ENCODE results near the gene PRRC2B. TPM values are rescaled to one million over a fixed set of nuclear protein-coding genes. Genes with fewer than 3 reads are reported as not detected.
"Not testable (repeated sequence)": the region's sequence is repeated elsewhere in the genome, so short reads cannot be mapped to it uniquely, and the experiment has no call there.

Gene PRRC2B
- total RNA-seq, 6 experiments from 2014 or later = 130 to 173 (median 145) TPM

GRCh38 chr9:131503626-131504465 is 110.0 kb downstream of the PRRC2B start:
- Mint-ChIP-seq H3K27me3 (ENCODE audit: insufficient read depth) (peaks cover 26% of the 10 kb centered on the region), H3K4me3 (peak overlapping the region; percentile 98), H3K27ac (peak overlapping the region; percentile 75), H3K9me3 (peaks cover 10% of the 10 kb centered on the region; the same call in 1 of the 2 replicates), H3K4me1 (ENCODE audit: low read depth) (peaks cover 32% of the 10 kb centered on the region), H3K36me3 (ENCODE audit: low read depth) (peaks cover 27% of the 10 kb centered on the region)
- DNase-seq = peak; percentile 51
- TF ChIP-seq, protein P1, sequence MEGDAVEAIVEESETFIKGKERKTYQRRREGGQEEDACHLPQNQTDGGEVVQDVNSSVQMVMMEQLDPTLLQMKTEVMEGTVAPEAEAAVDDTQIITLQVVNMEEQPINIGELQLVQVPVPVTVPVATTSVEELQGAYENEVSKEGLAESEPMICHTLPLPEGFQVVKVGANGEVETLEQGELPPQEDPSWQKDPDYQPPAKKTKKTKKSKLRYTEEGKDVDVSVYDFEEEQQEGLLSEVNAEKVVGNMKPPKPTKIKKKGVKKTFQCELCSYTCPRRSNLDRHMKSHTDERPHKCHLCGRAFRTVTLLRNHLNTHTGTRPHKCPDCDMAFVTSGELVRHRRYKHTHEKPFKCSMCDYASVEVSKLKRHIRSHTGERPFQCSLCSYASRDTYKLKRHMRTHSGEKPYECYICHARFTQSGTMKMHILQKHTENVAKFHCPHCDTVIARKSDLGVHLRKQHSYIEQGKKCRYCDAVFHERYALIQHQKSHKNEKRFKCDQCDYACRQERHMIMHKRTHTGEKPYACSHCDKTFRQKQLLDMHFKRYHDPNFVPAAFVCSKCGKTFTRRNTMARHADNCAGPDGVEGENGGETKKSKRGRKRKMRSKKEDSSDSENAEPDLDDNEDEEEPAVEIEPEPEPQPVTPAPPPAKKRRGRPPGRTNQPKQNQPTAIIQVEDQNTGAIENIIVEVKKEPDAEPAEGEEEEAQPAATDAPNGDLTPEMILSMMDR (IDR thresholded peaks at IDR 0.05) = peak; percentile 46

GRCh38 chr9:131505012-131505411 is 111.1 kb downstream of the PRRC2B start:
- no peak overlapping the region for H3K27ac Mint-ChIP-seq
- H3K36me3 Mint-ChIP-seq (ENCODE audit: low read depth) = peaks cover 24% of the 10 kb centered on the region
- TF ChIP-seq, protein P1 (IDR thresholded peaks at IDR 0.05) = no peak
- no peak overlapping the region for H3K4me3 Mint-ChIP-seq
- no peak for DNase-seq
- peaks cover 32% of the 10 kb centered on the region for H3K4me1 Mint-ChIP-seq (ENCODE audit: low read depth)
- peaks cover 10% of the 10 kb centered on the region; the same call in 1 of the 2 replicates for H3K9me3 Mint-ChIP-seq
- H3K27me3 Mint-ChIP-seq (ENCODE audit: insufficient read depth) = peaks cover 20% of the 10 kb centered on the region

GRCh38 chr9:131511416-131511815 is 117.5 kb downstream of the PRRC2B start:
- TF ChIP-seq, protein P1 (IDR thresholded peaks at IDR 0.05) = no peak
- Mint-ChIP-seq H3K27me3 (ENCODE audit: insufficient read depth) (peaks cover 3% of the 10 kb centered on the region), H3K36me3 (ENCODE audit: low read depth) (peaks cover 26% of the 10 kb centered on the region), H3K27ac (no peak overlapping the region), H3K9me3 (no peaks in the 10 kb centered on the region), H3K4me3 (no peak overlapping the region), H3K4me1 (ENCODE audit: low read depth) (no peaks in the 10 kb centered on the region)
- DNase-seq = no peak

DNA sequence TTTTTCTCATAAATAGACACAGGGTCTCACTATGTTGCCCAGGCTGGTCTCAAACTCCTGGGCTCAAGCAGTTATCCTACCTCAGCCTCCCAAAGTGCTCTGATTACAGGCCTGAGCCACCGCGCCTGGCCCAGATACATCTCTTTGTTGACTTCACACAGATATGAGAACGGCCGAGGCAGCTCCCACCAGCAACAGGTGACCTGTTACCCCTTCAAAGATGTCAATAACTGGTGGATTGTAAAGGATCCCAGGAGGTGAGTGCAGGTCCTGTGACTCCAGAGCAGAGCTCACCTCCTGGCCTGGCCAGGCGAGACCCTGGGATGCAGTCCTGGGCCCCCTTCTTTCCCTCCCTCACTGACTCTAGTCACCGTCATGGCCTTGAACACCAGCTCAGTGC is 118.0 kb downstream of the PRRC2B start:
- H3K4me1 Mint-ChIP-seq (ENCODE audit: low read depth) = no peaks in the 10 kb centered on the region
- TF ChIP-seq, protein P1 (IDR thresholded peaks at IDR 0.05) = no peak
- no peak overlapping the region for H3K27ac Mint-ChIP-seq
- no peak for DNase-seq
- H3K27me3 Mint-ChIP-seq (ENCODE audit: insufficient read depth) = peaks cover 3% of the 10 kb centered on the region
- no peak overlapping the region for H3K4me3 Mint-ChIP-seq
- peaks cover 23% of the 10 kb centered on the region for H3K36me3 Mint-ChIP-seq (ENCODE audit: low read depth)
- no peaks in the 10 kb centered on the region for H3K9me3 Mint-ChIP-seq

DNA sequence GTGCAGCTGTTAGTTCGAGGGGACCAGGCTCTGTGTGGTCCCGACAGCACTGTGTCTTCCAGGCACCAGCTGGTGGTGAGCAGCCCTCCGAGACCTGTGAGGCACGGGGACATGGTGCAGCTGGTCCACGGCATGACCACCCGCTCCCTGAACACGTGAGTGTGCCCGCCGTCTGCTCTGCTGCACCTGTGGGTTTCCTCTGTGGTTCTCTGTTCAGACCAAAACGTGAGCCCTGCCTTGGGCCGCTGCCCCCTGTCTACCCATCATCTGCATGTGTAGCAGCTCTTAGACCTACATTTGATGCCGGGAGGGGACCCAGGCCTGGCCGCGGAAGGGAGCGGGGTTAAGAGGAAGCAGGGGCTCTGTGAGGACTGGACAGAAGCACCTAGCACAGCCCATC is 119.3 kb downstream of the PRRC2B start:
- Mint-ChIP-seq H3K9me3 (no peaks in the 10 kb centered on the region), H3K36me3 (ENCODE audit: low read depth) (peaks cover 23% of the 10 kb centered on the region)

DNA sequence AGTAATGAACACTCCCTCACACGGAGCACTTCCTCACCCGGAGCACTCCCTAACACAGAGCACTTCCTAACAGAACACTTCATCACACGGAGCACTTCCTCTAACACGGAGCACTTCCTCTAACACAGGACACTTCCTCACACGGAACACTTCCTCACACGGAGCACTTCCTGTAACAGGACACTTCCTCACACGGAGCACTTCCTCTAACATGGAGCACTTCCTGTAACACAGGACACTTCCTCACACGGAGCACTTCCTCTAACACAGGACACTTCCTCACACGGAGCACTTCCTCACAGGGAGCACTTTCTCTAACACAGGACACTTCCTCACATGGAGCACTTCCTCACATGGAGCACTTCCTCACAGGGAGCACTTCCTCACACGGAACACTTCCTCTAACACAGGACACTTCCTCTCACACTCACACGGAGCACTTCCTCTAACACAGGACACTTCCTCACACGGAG is 121.7 kb downstream of the PRRC2B start:
- not testable (repeated sequence) for H3K4me1 Mint-ChIP-seq (ENCODE audit: low read depth); DNase-seq; H3K27me3 Mint-ChIP-seq (ENCODE audit: insufficient read depth); H3K9me3 Mint-ChIP-seq; H3K4me3 Mint-ChIP-seq; H3K27ac Mint-ChIP-seq
- H3K36me3 Mint-ChIP-seq (ENCODE audit: low read depth) = peaks cover 31% of the 10 kb centered on the region

More for the DNA sequence above, 119.3 kb downstream of the PRRC2B start:
- peaks cover 3% of the 10 kb centered on the region for H3K27me3 Mint-ChIP-seq (ENCODE audit: insufficient read depth)
- no peak overlapping the region for H3K27ac Mint-ChIP-seq
- DNase-seq = no peak
- no peak overlapping the region for H3K4me3 Mint-ChIP-seq
- TF ChIP-seq, protein P1 (IDR thresholded peaks at IDR 0.05) = no peak
- no peaks in the 10 kb centered on the region for H3K4me1 Mint-ChIP-seq (ENCODE audit: low read depth)
